Erythroblast (primary cell): ENCODE measurements around the gene SEZ6L.

Experiments used
- GATA1 ChIP-seq: IDR thresholded peaks from 2 replicates; pipeline ENCODE4 v1.6.1; 2011; ENCODE audit warnings: low read depth, mild to moderate bottlenecking, control low read depth, low read length, moderate library complexity
- POLR2A ChIP-seq: IDR thresholded peaks from 2 replicates; pipeline ENCODE4 v1.6.1; 2011; ENCODE audit warnings: mild to moderate bottlenecking, low read length

- TF ChIP-seq POLR2A (no peak), GATA1 (no peak)
Observed at GRCh38 chr22:26323013-26323412, 153.8 kb downstream of the SEZ6L start.
